ENCODE measurements around the gene STK16. TPM values are rescaled to one million over a fixed set of nuclear protein-coding genes. Genes with fewer than 3 reads are reported as not detected.

STK16 gene
- total and polyA plus RNA-seq, 2 of the 13 experiments (the other 11 are each of a cell fraction or from before 2014, with no cell fraction given): 28.0 to 50.9 TPM

DNA sequence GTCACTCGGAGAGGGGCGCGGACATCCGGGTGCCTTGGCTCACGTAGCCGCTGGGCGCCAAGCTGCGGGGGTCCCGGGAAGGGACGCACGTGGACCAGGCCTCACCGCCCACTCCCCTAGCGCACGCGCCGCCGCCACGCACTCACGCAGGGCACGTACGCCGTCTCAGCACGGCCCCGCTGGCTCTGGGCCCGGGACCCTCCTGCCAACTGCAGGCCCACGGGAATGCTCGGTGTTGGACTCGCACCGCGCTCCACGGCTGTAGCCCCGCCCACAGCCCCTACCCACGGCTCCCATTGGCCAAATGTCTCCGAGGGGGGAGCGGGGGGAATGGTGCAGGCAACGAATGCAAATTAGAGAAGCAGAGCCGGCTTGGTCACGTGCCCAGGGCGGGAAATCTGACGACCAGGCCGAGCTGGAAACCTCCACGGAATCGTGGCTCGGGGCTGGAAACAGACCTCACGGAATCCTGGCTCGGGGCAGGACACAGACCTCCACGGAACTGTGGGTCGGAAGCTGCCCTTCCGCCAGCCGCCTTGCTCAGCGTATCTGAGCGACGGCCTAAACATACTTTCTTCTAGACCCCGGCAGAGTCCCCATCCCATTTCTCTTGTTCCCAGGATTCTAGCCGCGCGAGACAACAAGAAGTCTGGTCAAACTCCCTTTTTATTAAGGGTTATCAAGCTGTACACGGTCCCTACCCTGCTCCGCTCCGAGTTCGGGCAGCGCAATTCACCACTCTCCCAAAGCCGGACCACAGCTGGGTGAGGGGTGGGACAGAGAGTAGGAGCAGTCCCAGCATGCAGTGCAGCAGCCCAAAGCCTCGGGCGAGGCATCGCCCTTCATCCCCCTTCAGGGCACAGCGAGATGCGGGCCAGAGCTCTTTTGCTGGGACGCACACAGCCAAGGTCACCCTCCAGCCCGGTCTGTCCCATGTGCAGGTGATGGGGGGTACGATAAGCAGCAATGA is 26.3 kb upstream of the STK16 start, which contains the start of gene ABCB6 (continued):
- TF ChIP-seq KAT7 (CRISPR knock-in tag; IDR thresholded peaks at IDR 0.05; ENCODE audit: borderline replicate concordance) (peak; percentile 97), SAFB2 (CRISPR knock-in tag; IDR thresholded peaks at IDR 0.05; ENCODE audit: borderline replicate concordance, low read depth) (peak; percentile 100), ZNF589 (CRISPR knock-in tag; conservative IDR thresholded peaks at IDR 0.05) (peak; percentile 92), ZNF792 (CRISPR knock-in tag; IDR thresholded peaks at IDR 0.05) (peak; percentile 95), SATB2 (CRISPR knock-in tag; IDR thresholded peaks at IDR 0.05) (peak; percentile 90; the same call in 1 of the 2 replicates), SALL2 (CRISPR knock-in tag; IDR thresholded peaks at IDR 0.05) (peak; percentile 94), ZNF652 (CRISPR knock-in tag; IDR thresholded peaks at IDR 0.05; ENCODE audit: borderline replicate concordance, low read depth) (no peak), ZNF124 (CRISPR knock-in tag; IDR thresholded peaks at IDR 0.05) (peak; percentile 94; the same call in 1 of the 2 replicates), NCOR1 (IDR thresholded peaks at IDR 0.05; ENCODE audit: borderline replicate concordance, low read length) (peak; percentile 41; the same call in 1 of the 2 replicates), REXO4 (CRISPR knock-in tag; IDR thresholded peaks at IDR 0.05; ENCODE audit: borderline replicate concordance) (no peak), POLR2AphosphoS5 (IDR thresholded peaks at IDR 0.05; ENCODE audit: low read depth, low read length) (peak; percentile 98), YEATS2 (CRISPR knock-in tag; IDR thresholded peaks at IDR 0.05; ENCODE audit: borderline replicate concordance) (peak; percentile 94), MAFK (conservative IDR thresholded peaks at IDR 0.05 in 1 of 2, IDR thresholded peaks at IDR 0.05 in 1 of 2; ENCODE audit: low read length in 2 of 2) (no peak), CC2D1A (CRISPR knock-in tag; IDR thresholded peaks at IDR 0.05) (0 out of 2 replicates have a peak, but pooled peaks have one; percentile 52)
- TF ChIP-seq, protein P1, sequence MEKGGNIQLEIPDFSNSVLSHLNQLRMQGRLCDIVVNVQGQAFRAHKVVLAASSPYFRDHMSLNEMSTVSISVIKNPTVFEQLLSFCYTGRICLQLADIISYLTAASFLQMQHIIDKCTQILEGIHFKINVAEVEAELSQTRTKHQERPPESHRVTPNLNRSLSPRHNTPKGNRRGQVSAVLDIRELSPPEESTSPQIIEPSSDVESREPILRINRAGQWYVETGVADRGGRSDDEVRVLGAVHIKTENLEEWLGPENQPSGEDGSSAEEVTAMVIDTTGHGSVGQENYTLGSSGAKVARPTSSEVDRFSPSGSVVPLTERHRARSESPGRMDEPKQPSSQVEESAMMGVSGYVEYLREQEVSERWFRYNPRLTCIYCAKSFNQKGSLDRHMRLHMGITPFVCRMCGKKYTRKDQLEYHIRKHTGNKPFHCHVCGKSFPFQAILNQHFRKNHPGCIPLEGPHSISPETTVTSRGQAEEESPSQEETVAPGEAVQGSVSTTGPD (CRISPR knock-in tag; IDR thresholded peaks at IDR 0.05): no peak
- TF ChIP-seq, protein P2, sequence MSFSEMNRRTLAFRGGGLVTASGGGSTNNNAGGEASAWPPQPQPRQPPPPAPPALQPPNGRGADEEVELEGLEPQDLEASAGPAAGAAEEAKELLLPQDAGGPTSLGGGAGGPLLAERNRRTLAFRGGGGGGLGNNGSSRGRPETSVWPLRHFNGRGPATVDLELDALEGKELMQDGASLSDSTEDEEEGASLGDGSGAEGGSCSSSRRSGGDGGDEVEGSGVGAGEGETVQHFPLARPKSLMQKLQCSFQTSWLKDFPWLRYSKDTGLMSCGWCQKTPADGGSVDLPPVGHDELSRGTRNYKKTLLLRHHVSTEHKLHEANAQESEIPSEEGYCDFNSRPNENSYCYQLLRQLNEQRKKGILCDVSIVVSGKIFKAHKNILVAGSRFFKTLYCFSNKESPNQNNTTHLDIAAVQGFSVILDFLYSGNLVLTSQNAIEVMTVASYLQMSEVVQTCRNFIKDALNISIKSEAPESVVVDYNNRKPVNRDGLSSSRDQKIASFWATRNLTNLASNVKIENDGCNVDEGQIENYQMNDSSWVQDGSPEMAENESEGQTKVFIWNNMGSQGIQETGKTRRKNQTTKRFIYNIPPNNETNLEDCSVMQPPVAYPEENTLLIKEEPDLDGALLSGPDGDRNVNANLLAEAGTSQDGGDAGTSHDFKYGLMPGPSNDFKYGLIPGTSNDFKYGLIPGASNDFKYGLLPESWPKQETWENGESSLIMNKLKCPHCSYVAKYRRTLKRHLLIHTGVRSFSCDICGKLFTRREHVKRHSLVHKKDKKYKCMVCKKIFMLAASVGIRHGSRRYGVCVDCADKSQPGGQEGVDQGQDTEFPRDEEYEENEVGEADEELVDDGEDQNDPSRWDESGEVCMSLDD (CRISPR knock-in tag; IDR thresholded peaks at IDR 0.05; ENCODE audit: borderline replicate concordance): no peak; the same call in 1 of the 2 replicates
- TF ChIP-seq, protein P3, sequence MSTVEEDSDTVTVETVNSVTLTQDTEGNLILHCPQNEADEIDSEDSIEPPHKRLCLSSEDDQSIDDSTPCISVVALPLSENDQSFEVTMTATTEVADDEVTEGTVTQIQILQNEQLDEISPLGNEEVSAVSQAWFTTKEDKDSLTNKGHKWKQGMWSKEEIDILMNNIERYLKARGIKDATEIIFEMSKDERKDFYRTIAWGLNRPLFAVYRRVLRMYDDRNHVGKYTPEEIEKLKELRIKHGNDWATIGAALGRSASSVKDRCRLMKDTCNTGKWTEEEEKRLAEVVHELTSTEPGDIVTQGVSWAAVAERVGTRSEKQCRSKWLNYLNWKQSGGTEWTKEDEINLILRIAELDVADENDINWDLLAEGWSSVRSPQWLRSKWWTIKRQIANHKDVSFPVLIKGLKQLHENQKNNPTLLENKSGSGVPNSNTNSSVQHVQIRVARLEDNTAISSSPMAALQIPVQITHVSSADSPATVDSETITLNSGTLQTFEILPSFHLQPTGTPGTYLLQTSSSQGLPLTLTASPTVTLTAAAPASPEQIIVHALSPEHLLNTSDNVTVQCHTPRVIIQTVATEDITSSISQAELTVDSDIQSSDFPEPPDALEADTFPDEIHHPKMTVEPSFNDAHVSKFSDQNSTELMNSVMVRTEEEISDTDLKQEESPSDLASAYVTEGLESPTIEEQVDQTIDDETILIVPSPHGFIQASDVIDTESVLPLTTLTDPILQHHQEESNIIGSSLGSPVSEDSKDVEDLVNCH (CRISPR knock-in tag; IDR thresholded peaks at IDR 0.05): peak; percentile 94; the same call in 1 of the 2 replicates
- TF ChIP-seq, protein P4, sequence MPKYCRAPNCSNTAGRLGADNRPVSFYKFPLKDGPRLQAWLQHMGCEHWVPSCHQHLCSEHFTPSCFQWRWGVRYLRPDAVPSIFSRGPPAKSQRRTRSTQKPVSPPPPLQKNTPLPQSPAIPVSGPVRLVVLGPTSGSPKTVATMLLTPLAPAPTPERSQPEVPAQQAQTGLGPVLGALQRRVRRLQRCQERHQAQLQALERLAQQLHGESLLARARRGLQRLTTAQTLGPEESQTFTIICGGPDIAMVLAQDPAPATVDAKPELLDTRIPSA (CRISPR knock-in tag; IDR thresholded peaks at IDR 0.05; ENCODE audit: borderline replicate concordance): no peak
- TF ChIP-seq, protein P5, sequence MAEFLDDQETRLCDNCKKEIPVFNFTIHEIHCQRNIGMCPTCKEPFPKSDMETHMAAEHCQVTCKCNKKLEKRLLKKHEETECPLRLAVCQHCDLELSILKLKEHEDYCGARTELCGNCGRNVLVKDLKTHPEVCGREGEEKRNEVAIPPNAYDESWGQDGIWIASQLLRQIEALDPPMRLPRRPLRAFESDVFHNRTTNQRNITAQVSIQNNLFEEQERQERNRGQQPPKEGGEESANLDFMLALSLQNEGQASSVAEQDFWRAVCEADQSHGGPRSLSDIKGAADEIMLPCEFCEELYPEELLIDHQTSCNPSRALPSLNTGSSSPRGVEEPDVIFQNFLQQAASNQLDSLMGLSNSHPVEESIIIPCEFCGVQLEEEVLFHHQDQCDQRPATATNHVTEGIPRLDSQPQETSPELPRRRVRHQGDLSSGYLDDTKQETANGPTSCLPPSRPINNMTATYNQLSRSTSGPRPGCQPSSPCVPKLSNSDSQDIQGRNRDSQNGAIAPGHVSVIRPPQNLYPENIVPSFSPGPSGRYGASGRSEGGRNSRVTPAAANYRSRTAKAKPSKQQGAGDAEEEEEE (CRISPR knock-in tag; IDR thresholded peaks at IDR 0.05; ENCODE audit: borderline replicate concordance): 0 out of 2 replicates have a peak, but pooled peaks have one; percentile 81
